PFSK-1 (cell line): Measurements from ENCODE around the gene SLC25A2.

ENCODE experiments used
- POLR2AphosphoS5 ChIP-seq: IDR thresholded peaks from 2 replicates; pipeline ENCODE4 v1.6.1; 2012; ENCODE audit warnings: low read depth, mild to moderate bottlenecking, control low read depth, low read length, moderate library complexity
- REST ChIP-seq, 2 experiments: IDR thresholded peaks; 2 replicates each; pipeline versions ENCODE4 v1.6.1 to v1.8.0; 2011 to 2012; ENCODE audit warnings: low read depth in 2 of 2, low read length in 2 of 2, control low read depth in 1 of 2, inconsistent platforms in 1 of 2, mild to moderate bottlenecking in 1 of 2, moderate library complexity in 1 of 2; ENCODE audit not compliant: insufficient read depth in 1 of 2

- TF ChIP-seq REST (IDR thresholded peaks at IDR 0.05; ENCODE audit: insufficient read depth in 1 of 2, low read depth in 2 of 2, low read length in 2 of 2) (no peak), POLR2AphosphoS5 (no peak)
Measured at GRCh38 chr5:141258948-141259347, 44.9 kb downstream of the SLC25A2 start.
